Measurements from ENCODE around the gene APOBEC3G.

The APOBEC3G gene

GRCh38 chr22:39128508-39128907, 51.4 kb downstream of the APOBEC3G start:
- no peak for DNase-seq

GRCh38 chr22:39129081-39129480, 52.0 kb downstream of the APOBEC3G start:
- no peak for DNase-seq

DNA sequence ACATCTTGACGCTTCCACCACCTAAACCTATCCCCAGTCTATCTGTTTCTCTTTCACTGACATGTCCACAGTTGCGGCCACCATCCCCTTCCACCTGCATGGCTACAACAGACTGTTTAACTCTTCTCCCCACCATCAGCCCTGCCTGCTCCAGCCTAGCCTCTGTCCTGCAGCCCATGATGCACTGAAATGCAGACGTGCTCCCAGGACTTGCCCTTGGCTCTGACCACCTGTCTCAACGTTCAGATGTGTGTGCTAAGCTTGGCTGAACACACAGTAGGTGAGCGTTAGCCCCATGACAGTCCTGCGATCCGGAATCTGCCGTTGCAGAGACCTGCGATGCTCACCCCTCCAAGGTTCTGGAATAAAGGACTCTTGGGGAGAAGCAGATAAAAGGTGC, 52.7 kb downstream of the APOBEC3G start:
- DNase-seq, result no peak

GRCh38 chr22:39130152-39130704, 53.2 kb downstream of the APOBEC3G start:
- DNase-seq, result no peak

DNA sequence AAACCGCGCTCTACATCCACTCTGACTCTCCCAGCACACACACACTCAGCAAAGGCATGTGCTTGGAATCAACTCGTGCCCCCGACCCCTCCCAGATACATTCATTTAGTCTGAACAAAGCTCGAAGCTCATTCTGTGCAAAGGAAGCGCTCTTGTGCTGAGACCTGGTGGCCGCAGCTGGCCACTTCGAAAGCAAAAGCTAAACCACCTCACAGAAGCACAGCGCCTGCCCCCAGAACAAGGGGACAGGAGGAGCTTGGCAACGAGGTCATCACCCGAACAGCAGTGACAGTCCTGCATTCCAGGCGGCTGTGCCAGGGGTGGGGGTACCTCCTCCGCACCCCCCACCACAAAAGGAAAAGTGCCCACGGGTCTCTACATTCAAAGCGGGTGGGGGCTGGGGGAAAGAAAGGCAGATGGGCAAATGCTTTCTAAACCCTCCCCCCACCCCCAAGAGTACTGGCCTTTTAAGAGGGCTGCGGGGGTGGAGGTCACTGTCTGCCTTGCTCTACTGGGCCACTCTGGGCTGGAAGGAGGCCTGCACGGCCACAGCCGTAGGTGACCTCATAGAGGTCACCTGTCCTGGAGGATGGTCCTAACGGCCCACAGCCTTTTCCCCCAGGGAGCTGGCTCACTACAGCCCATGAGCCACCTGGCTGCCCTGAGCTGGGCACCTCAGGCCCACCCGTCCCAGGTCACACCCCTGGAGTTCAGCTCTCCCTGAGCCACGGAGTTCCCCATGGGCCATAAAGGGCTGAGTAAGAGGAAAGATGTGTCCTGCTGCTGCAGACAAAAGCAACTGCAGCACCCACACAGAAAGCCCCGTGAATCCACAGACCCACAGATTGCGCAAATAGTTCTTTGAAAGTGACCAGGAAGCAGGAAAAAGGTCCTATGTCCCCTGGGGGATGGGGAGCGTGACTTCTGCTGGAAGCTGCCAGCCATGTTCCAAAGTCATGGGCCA, 54.1 kb downstream of the APOBEC3G start:
- no peak for DNase-seq

DNA sequence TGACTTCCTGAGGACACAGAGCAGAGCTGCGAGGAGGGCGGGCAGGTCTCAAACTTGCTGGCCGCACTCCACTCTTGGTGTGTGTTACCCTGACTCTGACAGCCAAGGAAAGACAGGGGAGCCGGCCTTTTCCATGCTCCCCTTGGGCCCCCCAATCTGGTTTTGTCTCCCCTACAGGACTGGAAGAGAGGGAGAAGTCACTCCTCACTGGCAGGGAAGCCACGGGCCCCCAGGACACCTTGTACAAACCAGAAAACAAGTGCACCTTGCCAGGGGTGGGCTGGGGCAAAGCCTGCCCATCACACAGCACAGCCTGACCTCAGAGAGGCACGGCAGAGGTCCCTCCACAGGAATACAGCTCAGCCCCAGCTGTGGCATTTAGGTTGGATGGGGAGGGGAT, 55.2 kb downstream of the APOBEC3G start:
- no peak for DNase-seq

GRCh38 chr22:39132871-39133524, 55.9 kb downstream of the APOBEC3G start:
- no peak for DNase-seq

- no peak for DNase-seq
These were observed 56.8 kb downstream of the APOBEC3G start for GRCh38 chr22:39133871-39134270.

- no peak for DNase-seq
These were observed 57.5 kb downstream of the APOBEC3G start for GRCh38 chr22:39134366-39135091.

GRCh38 chr22:39135092-39135896, 58.2 kb downstream of the APOBEC3G start:
- no peak for DNase-seq

GRCh38 chr22:39136317-39136716, 59.2 kb downstream of the APOBEC3G start:
- no peak for DNase-seq
